IPS-20b (cell line): Measurements from ENCODE around the gene LELP1.

Source experiments
- H3K27ac ChIP-seq: one replicate; pipeline ENCODE4 v1.5.1; 2013; ENCODE audit warnings: low read length
- H3K27me3 ChIP-seq: 2 replicates; pipeline ENCODE4 v1.6.1; 2013; ENCODE audit warnings: mild to moderate bottlenecking, low read length, inconsistent platforms; ENCODE audit not compliant: insufficient read depth
- H3K36me3 ChIP-seq: 2 replicates; pipeline ENCODE4 v1.6.1; 2013; ENCODE audit warnings: low read depth, mild to moderate bottlenecking, inconsistent platforms, low read length, moderate library complexity; ENCODE audit not compliant: insufficient read depth
- H3K4me1 ChIP-seq: 2 replicates; pipeline ENCODE4 v1.6.1; 2013; ENCODE audit warnings: mild to moderate bottlenecking, control low read depth, inconsistent platforms, low read length, moderate library complexity; ENCODE audit not compliant: insufficient read depth
- H3K4me3 ChIP-seq: 2 replicates; pipeline ENCODE4 v1.5.1; 2013; ENCODE audit warnings: mild to moderate bottlenecking, low read length, inconsistent platforms
- H3K9ac ChIP-seq: 2 replicates; pipeline ENCODE4 v1.6.1; 2013; ENCODE audit warnings: low read depth, mild to moderate bottlenecking, inconsistent platforms, low read length, moderate library complexity
- H3K9me3 ChIP-seq: 2 replicates; pipeline ENCODE4 v1.6.1; 2013; ENCODE audit warnings: mild to moderate bottlenecking, low read depth, low read length, inconsistent platforms; ENCODE audit not compliant: insufficient read depth

The LELP1 gene

GRCh38 chr1:153231363-153231762 is 28.1 kb downstream of the LELP1 start:
- Histone ChIP-seq H3K9ac (no peak overlapping the region), H3K4me3 (no peak overlapping the region), H3K27ac (no peak overlapping the region), H3K36me3 (no peaks in the 10 kb centered on the region), H3K9me3 (no peaks in the 10 kb centered on the region), H3K27me3 (no peaks in the 10 kb centered on the region; the same call in 1 of the 2 replicates), H3K4me1 (no peaks in the 10 kb centered on the region)

- no peak overlapping the region for H3K4me3 ChIP-seq
- H3K4me1 ChIP-seq: no peaks in the 10 kb centered on the region
- no peaks in the 10 kb centered on the region for H3K36me3 ChIP-seq
- H3K9me3 ChIP-seq: no peaks in the 10 kb centered on the region
- H3K9ac ChIP-seq: no peak overlapping the region
- H3K27me3 ChIP-seq: no peaks in the 10 kb centered on the region; the same call in 1 of the 2 replicates
- H3K27ac ChIP-seq: no peak overlapping the region
Observed at GRCh38 chr1:153231785-153232184, 28.6 kb downstream of the LELP1 start.

GRCh38 chr1:153232553-153232952 is 29.3 kb downstream of the LELP1 start:
- Histone ChIP-seq H3K27ac (no peak overlapping the region), H3K9me3 (no peaks in the 10 kb centered on the region), H3K4me3 (no peak overlapping the region), H3K27me3 (no peaks in the 10 kb centered on the region; the same call in 1 of the 2 replicates), H3K36me3 (no peaks in the 10 kb centered on the region), H3K4me1 (no peaks in the 10 kb centered on the region), H3K9ac (no peak overlapping the region)

- no peaks in the 10 kb centered on the region for H3K36me3 ChIP-seq
Observed at GRCh38 chr1:153233448-153233847, 30.2 kb downstream of the LELP1 start.

GRCh38 chr1:153238527-153238926 is 35.3 kb downstream of the LELP1 start:
- Histone ChIP-seq H3K4me3 (no peak overlapping the region), H3K27ac (no peak overlapping the region), H3K27me3 (no peaks in the 10 kb centered on the region), H3K36me3 (no peaks in the 10 kb centered on the region), H3K9me3 (no peaks in the 10 kb centered on the region), H3K4me1 (no peaks in the 10 kb centered on the region), H3K9ac (no peak overlapping the region)

More at GRCh38 chr1:153233448-153233847, 30.2 kb downstream of the LELP1 start:
- no peak overlapping the region for H3K27ac ChIP-seq
- no peaks in the 10 kb centered on the region for H3K9me3 ChIP-seq
- no peaks in the 10 kb centered on the region for H3K4me1 ChIP-seq
- no peak overlapping the region for H3K4me3 ChIP-seq
- no peaks in the 10 kb centered on the region; the same call in 1 of the 2 replicates for H3K27me3 ChIP-seq
- H3K9ac ChIP-seq: no peak overlapping the region

GRCh38 chr1:153242160-153242559 is 38.9 kb downstream of the LELP1 start:
- no peaks in the 10 kb centered on the region for H3K36me3 ChIP-seq
- H3K27me3 ChIP-seq: no peaks in the 10 kb centered on the region
- H3K9ac ChIP-seq: no peak overlapping the region
- H3K4me3 ChIP-seq: no peak overlapping the region
- H3K27ac ChIP-seq: no peak overlapping the region
- H3K9me3 ChIP-seq: no peaks in the 10 kb centered on the region
- H3K4me1 ChIP-seq: no peaks in the 10 kb centered on the region

GRCh38 chr1:153245466-153245865 is 42.2 kb downstream of the LELP1 start:
- H3K4me3 ChIP-seq: no peak overlapping the region
- no peak overlapping the region for H3K9ac ChIP-seq
- no peaks in the 10 kb centered on the region for H3K9me3 ChIP-seq
- no peak overlapping the region for H3K27ac ChIP-seq
- H3K4me1 ChIP-seq: no peaks in the 10 kb centered on the region
- no peaks in the 10 kb centered on the region for H3K36me3 ChIP-seq
- H3K27me3 ChIP-seq: no peaks in the 10 kb centered on the region

GRCh38 chr1:153246018-153246417 is 42.8 kb downstream of the LELP1 start:
- Histone ChIP-seq H3K4me1 (no peaks in the 10 kb centered on the region), H3K36me3 (no peaks in the 10 kb centered on the region), H3K27ac (no peak overlapping the region), H3K9me3 (no peaks in the 10 kb centered on the region), H3K4me3 (no peak overlapping the region), H3K27me3 (no peaks in the 10 kb centered on the region), H3K9ac (no peak overlapping the region)

- no peak overlapping the region for H3K4me3 ChIP-seq
- H3K27me3 ChIP-seq: no peaks in the 10 kb centered on the region
- H3K36me3 ChIP-seq: no peaks in the 10 kb centered on the region
- no peak overlapping the region for H3K27ac ChIP-seq
- no peak overlapping the region for H3K9ac ChIP-seq
- no peaks in the 10 kb centered on the region for H3K4me1 ChIP-seq
- no peaks in the 10 kb centered on the region for H3K9me3 ChIP-seq
Observed at GRCh38 chr1:153246825-153247224, 43.6 kb downstream of the LELP1 start.

- no peaks in the 10 kb centered on the region for H3K27me3 ChIP-seq
- H3K9ac ChIP-seq: no peak overlapping the region
- H3K4me3 ChIP-seq: no peak overlapping the region
- H3K9me3 ChIP-seq: no peaks in the 10 kb centered on the region
- H3K36me3 ChIP-seq: no peaks in the 10 kb centered on the region
- no peak overlapping the region for H3K27ac ChIP-seq
- no peaks in the 10 kb centered on the region for H3K4me1 ChIP-seq
Observed at GRCh38 chr1:153248176-153248879, 45.1 kb downstream of the LELP1 start.

GRCh38 chr1:153250166-153250565 is 46.9 kb downstream of the LELP1 start:
- no peaks in the 10 kb centered on the region for H3K9me3 ChIP-seq
- no peak overlapping the region for H3K4me3 ChIP-seq
- no peaks in the 10 kb centered on the region; the same call in 1 of the 2 replicates for H3K27me3 ChIP-seq
- no peak overlapping the region for H3K9ac ChIP-seq
- H3K27ac ChIP-seq: no peak overlapping the region
- H3K36me3 ChIP-seq: no peaks in the 10 kb centered on the region
- no peaks in the 10 kb centered on the region for H3K4me1 ChIP-seq

- Histone ChIP-seq H3K36me3 (no peaks in the 10 kb centered on the region), H3K4me3 (no peak overlapping the region), H3K9me3 (no peaks in the 10 kb centered on the region), H3K4me1 (no peaks in the 10 kb centered on the region), H3K9ac (no peak overlapping the region), H3K27me3 (no peaks in the 10 kb centered on the region; the same call in 1 of the 2 replicates), H3K27ac (no peak overlapping the region)
Observed at GRCh38 chr1:153251087-153251486, 47.9 kb downstream of the LELP1 start.
